Choroid plexus epithelial cell (primary cell): ENCODE measurements around the gene CEND1.

Experiments used
- DNase-seq: peaks from one replicate; pipeline ENCODE4 v3.0.0-alpha.2; 2010; ENCODE audit warnings: low read depth
- H3K4me3 ChIP-seq: 2 replicates; pipeline ENCODE4 v1.5.1; 2011; ENCODE audit warnings: low read depth, mild to moderate bottlenecking, control low read depth, low read length, moderate library complexity
- CTCF ChIP-seq: conservative IDR thresholded peaks from 2 replicates; pipeline ENCODE4 v1.5.1; 2011; ENCODE audit warnings: low read depth, mild to moderate bottlenecking, control low read depth, inconsistent platforms, low read length, moderate library complexity

CEND1 gene

DNA sequence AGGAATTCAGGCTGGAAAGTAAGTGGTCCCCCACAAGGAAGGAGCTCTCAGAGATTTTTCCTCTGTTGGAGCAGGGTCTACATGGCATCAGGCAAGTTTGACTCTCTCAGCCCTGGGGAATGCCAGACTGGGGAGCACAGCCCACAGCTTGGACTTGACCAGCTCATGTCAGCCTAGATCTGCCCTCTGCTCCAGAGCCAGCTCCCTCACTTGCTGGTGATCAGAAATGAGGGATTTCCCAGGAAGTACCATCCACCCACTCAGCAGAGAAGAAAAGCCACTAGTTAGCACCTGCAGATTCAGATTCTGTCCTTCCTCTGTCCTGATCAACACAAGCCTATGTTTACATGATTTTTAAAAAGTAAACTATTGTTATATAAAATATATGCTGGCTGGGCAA lies 29.7 kb downstream of the CEND1 start:
- DNase-seq: no peak
- no peak overlapping the region for H3K4me3 ChIP-seq
- no peak for TF ChIP-seq CTCF

DNA sequence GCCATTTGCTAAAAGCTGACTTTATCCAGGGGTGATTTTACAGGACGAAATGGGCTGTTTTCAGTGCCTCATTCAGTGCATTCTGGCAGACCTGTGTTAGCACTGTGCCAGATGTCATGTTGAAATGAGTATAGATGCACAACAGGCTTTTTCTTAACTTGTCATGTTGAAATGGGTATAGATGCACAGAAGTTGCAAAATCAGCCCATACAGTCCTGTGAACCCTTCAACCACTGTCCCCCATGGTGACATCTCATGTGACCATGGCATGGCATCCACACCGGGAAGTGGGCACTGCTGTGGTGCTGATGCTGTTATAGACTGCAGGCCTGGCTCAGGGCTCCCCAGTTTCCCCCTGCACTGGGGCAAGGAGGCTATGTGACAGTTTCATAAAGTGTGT lies 40.2 kb downstream of the CEND1 start:
- no peak for DNase-seq
- no peak for TF ChIP-seq CTCF
- no peak overlapping the region for H3K4me3 ChIP-seq

- peak overlapping the region; percentile 83 for H3K4me3 ChIP-seq
- peak; percentile 39 for DNase-seq
- no peak for TF ChIP-seq CTCF
These were observed 41.9 kb downstream of the CEND1 start for GRCh38 chr11:748007-748359.

DNA sequence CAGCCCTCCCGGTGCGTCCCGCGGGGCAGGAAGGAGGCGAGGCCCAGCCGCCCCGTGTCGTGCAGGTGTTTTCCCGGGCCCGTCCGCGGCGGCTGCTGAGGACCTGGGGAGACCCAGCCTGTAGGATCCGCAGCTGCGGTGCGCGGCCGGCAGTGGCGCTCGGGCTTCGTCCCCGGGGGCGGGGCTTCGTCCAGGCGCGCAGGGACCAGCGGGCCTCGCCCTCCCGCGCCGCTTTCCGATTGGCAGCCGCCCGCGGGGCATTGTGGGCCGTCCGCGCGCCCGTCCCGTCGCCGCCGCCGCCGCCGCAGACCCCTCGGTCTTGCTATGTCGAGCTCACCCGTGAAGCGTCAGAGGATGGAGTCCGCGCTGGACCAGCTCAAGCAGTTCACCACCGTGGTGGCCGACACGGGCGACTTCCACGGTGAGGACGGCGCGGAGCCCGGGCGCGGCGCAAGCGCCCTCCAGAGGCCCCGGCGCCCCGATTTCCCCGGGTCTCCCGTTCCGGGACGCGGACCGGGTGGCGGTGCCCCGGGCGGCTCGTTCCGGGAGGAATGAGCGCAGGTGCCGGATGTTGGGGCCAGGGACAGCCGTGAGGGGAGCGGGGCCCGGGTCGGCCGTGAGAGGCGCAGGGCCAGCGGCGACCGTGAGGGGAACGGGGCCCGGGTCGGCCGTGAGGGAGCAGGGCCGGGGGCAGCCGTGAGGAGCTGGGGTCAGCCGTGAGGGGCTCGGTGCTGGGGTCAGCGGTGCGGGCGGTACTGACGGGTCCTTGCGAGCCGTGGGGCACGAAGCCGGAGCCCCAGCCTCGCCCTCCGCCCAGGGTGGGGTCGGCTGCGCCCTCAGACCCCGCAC lies 42.5 kb downstream of the CEND1 start, which contains the start of gene TALDO1:
TALDO1 (plus strand) TSS at position 307 of the 849 bp plus-strand sequence; CDS start at position 325, 18 bp downstream.
- DNase-seq: peak; percentile 80
- peak; percentile 13 for TF ChIP-seq CTCF

DNA sequence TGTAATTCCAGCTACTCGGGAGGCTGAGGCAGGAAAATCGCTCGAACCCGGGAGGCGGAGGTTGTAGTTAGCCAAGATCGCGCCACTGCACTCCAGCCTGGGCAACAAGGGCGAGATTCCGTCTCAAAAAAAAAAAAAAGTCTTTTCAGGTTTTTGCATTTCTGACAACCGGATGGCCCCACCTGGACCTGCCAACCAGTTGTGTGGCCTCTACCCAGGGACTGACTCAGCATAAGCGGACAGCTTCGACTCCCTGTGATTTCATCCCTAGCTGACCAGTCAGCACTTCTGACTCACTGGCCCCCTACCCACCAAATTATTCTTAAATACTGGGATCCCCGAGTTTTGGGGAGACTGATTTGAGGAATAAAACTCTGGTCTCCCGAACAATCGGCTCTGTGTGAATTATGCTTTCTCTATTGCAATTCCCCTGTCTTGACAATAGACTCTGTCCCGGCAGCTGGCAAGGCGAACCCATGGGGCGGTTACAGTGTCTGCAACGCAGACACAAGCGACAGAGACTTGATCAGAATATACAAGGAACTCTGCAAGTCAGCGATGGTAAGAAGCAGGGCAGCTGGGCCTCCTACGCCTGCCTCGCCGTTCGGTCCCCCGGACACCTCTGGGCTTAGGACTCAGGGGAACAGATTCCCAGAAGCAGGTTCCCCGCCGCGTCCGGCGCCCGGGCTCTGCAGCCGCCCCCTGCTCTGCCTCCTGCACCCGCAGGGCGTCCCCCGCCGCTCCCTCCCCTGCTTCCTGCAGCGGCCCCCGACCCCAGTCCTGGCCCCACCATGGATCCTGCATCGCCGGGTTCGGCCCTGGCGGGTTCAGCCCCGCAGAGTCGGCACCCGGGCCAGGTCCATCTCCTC lies 43.4 kb downstream of the CEND1 start:
- no peak for TF ChIP-seq CTCF
- peak overlapping the region; percentile 83 for H3K4me3 ChIP-seq
- peak; percentile 14 for DNase-seq

More for the DNA sequence above, 42.5 kb downstream of the CEND1 start, which contains the start of gene TALDO1:
- H3K4me3 ChIP-seq: peak within 1 kb of the TSS; percentile 83

- H3K4me3 ChIP-seq: no peak overlapping the region
- no peak for TF ChIP-seq CTCF
- no peak for DNase-seq
These were observed 44.5 kb downstream of the CEND1 start for GRCh38 chr11:745428-745827.
